ENCODE measurements around the gene WDR75. TPM values are rescaled to one million over a fixed set of nuclear protein-coding genes. Genes with fewer than 3 reads are reported as not detected.
"Not testable (repeated sequence)": the region's sequence is repeated elsewhere in the genome, so short reads cannot be mapped to it uniquely, and the experiment has no call there.

Gene WDR75
- total RNA-seq, 1 experiment from 2014 or later, result 53.8 TPM

DNA sequence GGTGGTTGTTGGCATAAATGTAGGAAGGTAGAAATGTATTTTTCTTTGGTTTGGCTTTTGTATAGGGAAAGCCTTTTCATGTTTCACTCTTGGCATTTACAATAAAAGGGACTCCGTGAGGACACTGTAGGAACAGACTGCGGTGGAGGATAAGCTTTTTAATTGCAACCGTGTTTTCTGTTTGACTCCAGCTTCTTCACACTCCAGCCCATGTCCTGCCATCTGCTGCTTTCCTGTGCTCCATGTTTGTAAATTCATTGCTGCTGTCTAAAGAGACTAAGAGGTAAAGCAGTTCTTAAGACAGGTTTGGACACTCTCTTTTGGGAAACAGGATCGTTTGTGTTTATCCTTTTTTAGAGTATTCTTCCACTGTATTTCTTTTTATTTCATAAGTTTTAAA lies 33.3 kb downstream of the WDR75 start:
- CTCF ChIA-PET, result no interaction called here
- no peak overlapping the region for H3K4me3 Mint-ChIP-seq (ENCODE audit: low read depth, unreplicated experiment)
- no peaks in the 10 kb centered on the region for H3K27me3 Mint-ChIP-seq (ENCODE audit: unreplicated experiment)
- TF ChIP-seq, protein P1, sequence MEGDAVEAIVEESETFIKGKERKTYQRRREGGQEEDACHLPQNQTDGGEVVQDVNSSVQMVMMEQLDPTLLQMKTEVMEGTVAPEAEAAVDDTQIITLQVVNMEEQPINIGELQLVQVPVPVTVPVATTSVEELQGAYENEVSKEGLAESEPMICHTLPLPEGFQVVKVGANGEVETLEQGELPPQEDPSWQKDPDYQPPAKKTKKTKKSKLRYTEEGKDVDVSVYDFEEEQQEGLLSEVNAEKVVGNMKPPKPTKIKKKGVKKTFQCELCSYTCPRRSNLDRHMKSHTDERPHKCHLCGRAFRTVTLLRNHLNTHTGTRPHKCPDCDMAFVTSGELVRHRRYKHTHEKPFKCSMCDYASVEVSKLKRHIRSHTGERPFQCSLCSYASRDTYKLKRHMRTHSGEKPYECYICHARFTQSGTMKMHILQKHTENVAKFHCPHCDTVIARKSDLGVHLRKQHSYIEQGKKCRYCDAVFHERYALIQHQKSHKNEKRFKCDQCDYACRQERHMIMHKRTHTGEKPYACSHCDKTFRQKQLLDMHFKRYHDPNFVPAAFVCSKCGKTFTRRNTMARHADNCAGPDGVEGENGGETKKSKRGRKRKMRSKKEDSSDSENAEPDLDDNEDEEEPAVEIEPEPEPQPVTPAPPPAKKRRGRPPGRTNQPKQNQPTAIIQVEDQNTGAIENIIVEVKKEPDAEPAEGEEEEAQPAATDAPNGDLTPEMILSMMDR (IDR thresholded peaks at IDR 0.05; ENCODE audit: unreplicated experiment), result no peak
- no TSS peak for BruUV-seq (replicated peaks)
- intact Hi-C loops (cut with micrococcal nuclease; ENCODE audit: unreplicated experiment), result no loop called here
- DNase-seq, result no peak
- no peaks in the 10 kb centered on the region for H3K4me1 Mint-ChIP-seq (ENCODE audit: low read depth, unreplicated experiment)
- H3K27ac Mint-ChIP-seq (ENCODE audit: unreplicated experiment), result no peak overlapping the region
- H3K36me3 Mint-ChIP-seq (ENCODE audit: insufficient read depth, unreplicated experiment), result peaks cover 38% of the 10 kb centered on the region
- H3K9me3 Mint-ChIP-seq (ENCODE audit: low read depth, unreplicated experiment), result no peaks in the 10 kb centered on the region

DNA sequence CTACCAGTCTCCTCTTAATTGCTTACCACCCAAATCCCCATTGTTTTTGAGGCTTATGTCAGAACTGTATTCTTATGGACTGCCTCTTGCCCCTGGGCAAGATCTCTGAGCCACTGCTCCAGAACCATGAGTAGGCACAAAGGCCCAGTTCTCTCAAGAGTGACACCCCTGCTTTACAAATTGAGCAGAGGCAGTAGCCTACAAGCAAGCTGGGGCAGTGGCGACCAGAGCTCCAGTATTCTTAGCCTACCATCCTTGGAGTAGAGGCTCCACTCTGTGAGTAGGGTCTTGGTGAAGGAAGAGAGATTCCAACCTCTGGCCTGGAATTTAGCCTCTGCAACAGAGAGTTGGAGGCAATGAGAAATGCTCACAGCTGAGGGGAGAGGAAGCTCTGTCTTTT lies 36.5 kb downstream of the WDR75 start:
- Mint-ChIP-seq H3K27ac (ENCODE audit: unreplicated experiment) (no peak overlapping the region), H3K36me3 (ENCODE audit: insufficient read depth, unreplicated experiment) (peaks cover 16% of the 10 kb centered on the region), H3K4me3 (ENCODE audit: low read depth, unreplicated experiment) (no peak overlapping the region), H3K4me1 (ENCODE audit: low read depth, unreplicated experiment) (no peaks in the 10 kb centered on the region), H3K27me3 (ENCODE audit: unreplicated experiment) (no peaks in the 10 kb centered on the region), H3K9me3 (ENCODE audit: low read depth, unreplicated experiment) (no peaks in the 10 kb centered on the region)
- no TSS peak for BruUV-seq (replicated peaks)
- intact Hi-C loops (cut with micrococcal nuclease; ENCODE audit: unreplicated experiment), result no loop called here
- TF ChIP-seq, protein P1 (IDR thresholded peaks at IDR 0.05; ENCODE audit: unreplicated experiment), result no peak
- DNase-seq, result no peak
- CTCF ChIA-PET, result no interaction called here

DNA sequence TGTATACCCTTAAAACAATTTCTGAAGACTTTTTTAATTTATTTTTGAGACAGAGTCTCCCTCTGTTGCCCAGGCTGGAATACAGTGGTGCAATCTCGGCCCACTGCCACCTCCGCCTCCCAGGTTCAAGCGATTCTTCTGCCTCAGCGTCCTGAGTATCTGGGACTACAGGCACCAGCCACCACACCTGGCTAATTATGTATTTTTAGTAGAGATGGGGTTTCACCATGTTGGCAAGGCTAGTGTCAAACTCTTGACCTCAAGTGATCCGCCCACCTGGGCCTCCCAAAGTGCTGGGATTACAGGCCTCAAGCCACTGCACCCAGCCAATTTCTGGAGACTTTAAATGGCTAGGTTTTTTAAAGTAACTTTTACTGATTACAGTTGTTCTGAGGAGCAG lies 37.0 kb downstream of the WDR75 start:
- H3K4me1 Mint-ChIP-seq (ENCODE audit: low read depth, unreplicated experiment); DNase-seq; H3K9me3 Mint-ChIP-seq (ENCODE audit: low read depth, unreplicated experiment); CTCF ChIA-PET; H3K27ac Mint-ChIP-seq (ENCODE audit: unreplicated experiment); H3K4me3 Mint-ChIP-seq (ENCODE audit: low read depth, unreplicated experiment); BruUV-seq (replicated peaks); intact Hi-C loops (cut with micrococcal nuclease; ENCODE audit: unreplicated experiment); H3K27me3 Mint-ChIP-seq (ENCODE audit: unreplicated experiment): not testable (repeated sequence)
- H3K36me3 Mint-ChIP-seq (ENCODE audit: insufficient read depth, unreplicated experiment), result peaks cover 16% of the 10 kb centered on the region

DNA sequence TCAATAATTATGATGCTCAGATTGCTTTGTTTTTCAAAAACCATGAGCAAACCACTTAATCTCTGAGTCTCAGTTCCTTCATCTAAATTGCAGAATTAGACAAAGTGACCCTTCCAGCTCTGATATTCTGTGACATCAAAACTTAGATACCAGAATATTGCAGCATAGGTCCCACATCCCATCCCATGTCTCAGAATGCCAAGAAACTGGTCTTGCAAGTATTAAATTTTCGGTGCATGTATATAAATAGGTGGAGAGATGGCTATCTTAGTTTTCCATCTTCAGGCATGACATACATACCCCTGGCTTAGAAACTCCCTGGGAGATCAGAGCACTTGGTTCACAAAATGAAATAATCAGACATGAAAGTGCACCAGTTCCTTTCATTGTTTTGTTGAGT lies 39.8 kb downstream of the WDR75 start:
- H3K4me1 Mint-ChIP-seq (ENCODE audit: low read depth, unreplicated experiment), result no peaks in the 10 kb centered on the region
- no peak overlapping the region for H3K4me3 Mint-ChIP-seq (ENCODE audit: low read depth, unreplicated experiment)
- peaks cover 6% of the 10 kb centered on the region for H3K36me3 Mint-ChIP-seq (ENCODE audit: insufficient read depth, unreplicated experiment)
- CTCF ChIA-PET, result interaction anchor here (0.8 kb wide), 1 partner anchor 14 kb away, joined by 3 read pairs; no protein-coding TSS in a partner anchor
- TF ChIP-seq, protein P1 (IDR thresholded peaks at IDR 0.05; ENCODE audit: unreplicated experiment), result no peak
- no peak for DNase-seq
- H3K27ac Mint-ChIP-seq (ENCODE audit: unreplicated experiment), result no peak overlapping the region
- intact Hi-C loops (cut with micrococcal nuclease; ENCODE audit: unreplicated experiment), result no loop called here
- no peaks in the 10 kb centered on the region for H3K9me3 Mint-ChIP-seq (ENCODE audit: low read depth, unreplicated experiment)
- H3K27me3 Mint-ChIP-seq (ENCODE audit: unreplicated experiment), result no peaks in the 10 kb centered on the region
- BruUV-seq (replicated peaks), result no TSS peak

DNA sequence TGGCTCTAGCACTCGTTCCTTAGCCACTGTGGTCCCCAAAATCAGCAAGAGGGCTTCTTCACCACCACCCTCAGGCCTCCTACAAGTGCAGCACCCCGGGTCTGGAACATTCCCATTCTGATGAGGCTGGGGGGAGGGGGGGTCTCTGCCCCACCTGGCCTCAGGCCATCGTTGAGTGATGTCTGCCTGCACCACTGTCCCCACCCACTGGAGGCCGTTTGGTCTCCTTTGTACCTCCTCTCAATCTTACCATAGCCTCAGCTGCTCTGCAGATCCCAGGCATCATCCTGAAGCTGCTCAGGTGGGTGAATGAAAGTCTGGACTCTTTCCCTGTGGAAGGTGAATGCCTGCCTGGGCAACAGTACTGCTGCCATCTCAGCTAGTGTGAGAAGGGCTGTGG lies 42.3 kb downstream of the WDR75 start:
- CTCF ChIA-PET, result no interaction called here
- H3K9me3 Mint-ChIP-seq (ENCODE audit: low read depth, unreplicated experiment), result no peaks in the 10 kb centered on the region
- peaks cover 8% of the 10 kb centered on the region for H3K4me1 Mint-ChIP-seq (ENCODE audit: low read depth, unreplicated experiment)
- H3K27ac Mint-ChIP-seq (ENCODE audit: unreplicated experiment), result no peak overlapping the region
- BruUV-seq (replicated peaks), result no TSS peak
- intact Hi-C loops (cut with micrococcal nuclease; ENCODE audit: unreplicated experiment), result no loop called here
- no peaks in the 10 kb centered on the region for H3K27me3 Mint-ChIP-seq (ENCODE audit: unreplicated experiment)
- no peaks in the 10 kb centered on the region for H3K36me3 Mint-ChIP-seq (ENCODE audit: insufficient read depth, unreplicated experiment)
- no peak for DNase-seq
- TF ChIP-seq, protein P1 (IDR thresholded peaks at IDR 0.05; ENCODE audit: unreplicated experiment), result no peak
- H3K4me3 Mint-ChIP-seq (ENCODE audit: low read depth, unreplicated experiment), result no peak overlapping the region

Data from Calu3 (cell line).